Heart left ventricle (tissue), 16 donors: Measurements from ENCODE around the gene ICA1. TPM values are rescaled to one million over a fixed set of nuclear protein-coding genes. Genes with fewer than 3 reads are reported as not detected.

ENCODE experiments used
- ATAC-seq, 4 donors: fragments of 200-7000 bp; cut with Tn5 transposase; one replicate each; pipeline ENCODE4 v1.9.1; 2020 to 2022; ENCODE audit warnings: moderate library complexity in 4 of 4, mild to moderate bottlenecking in 3 of 4, moderate number of reproducible peaks in 1 of 4
- DNase-seq, 5 donors: peaks; one replicate each; pipeline ENCODE4 v3.0.0-alpha.2; 2020
- H3K27ac ChIP-seq, 12 donors: fragments of 200-600 bp; sonication (generic) in 4 of 12; one replicate each; pipeline versions ENCODE4 v1.5.0 to v1.8.0; 2016 to 2022; ENCODE audit warnings: mild to moderate bottlenecking in 2 of 12
- H3K27me3 ChIP-seq, 9 donors: fragments of 200-600 bp; sonication (generic) in 2 of 9; one replicate each; pipeline versions ENCODE4 v1.5.1 to v1.8.0; 2016 to 2022; ENCODE audit warnings: mild to moderate bottlenecking in 3 of 9
- H3K36me3 ChIP-seq, 9 donors: fragments of 200-600 bp; sonication (generic) in 2 of 9; one replicate each; pipeline versions ENCODE4 v1.5.0 to v1.8.0; 2018 to 2022; ENCODE audit warnings: mild to moderate bottlenecking in 2 of 9
- H3K4me1 ChIP-seq, 12 donors: fragments of 200-600 bp; sonication (generic) in 4 of 12; one replicate each; pipeline versions ENCODE4 v1.5.0 to v1.8.0; 2016 to 2022; ENCODE audit warnings: mild to moderate bottlenecking in 3 of 12
- H3K4me3 ChIP-seq, 12 donors: fragments of 200-600 bp; sonication (generic) in 4 of 12; one replicate each; pipeline versions ENCODE4 v1.5.0 to v1.8.0; 2017 to 2022; ENCODE audit warnings: mild to moderate bottlenecking in 9 of 12, moderate library complexity in 4 of 12
- H3K9me3 ChIP-seq, 12 donors: fragments of 200-600 bp; sonication (generic) in 4 of 12; one replicate each; pipeline versions ENCODE4 v1.5.0 to v1.8.0; 2016 to 2022; ENCODE audit warnings: mild to moderate bottlenecking in 1 of 12
- CTCF ChIP-seq, 12 donors: fragments of 200-600 bp; sonication (generic) in 4 of 12; IDR thresholded peaks; one replicate each; pipeline versions ENCODE4 v1.5.0 to v1.8.0; 2018 to 2022; ENCODE audit warnings: antibody characterized with exemption in 12 of 12, mild to moderate bottlenecking in 5 of 12
- POLR2A ChIP-seq, 2 donors: fragments of 450-650 bp; IDR thresholded peaks; one replicate each; pipeline ENCODE4 v1.6.1; 2017; ENCODE audit warnings: antibody characterized with exemption in 2 of 2, mild to moderate bottlenecking in 2 of 2, moderate library complexity in 2 of 2
- WGBS, 4 donors: extraction: QIAGEN DNeasy Blood & Tissue Kit in 2 of 4; methylation state at CpG; one replicate each; pipeline versions ENCODE4 v1.1.5 to v1.1.7; 2013 to 2018; 5-methylcytosine and 5-hydroxymethylcytosine counted together
- intact Hi-C, 10 donors: fragments of 100-400 bp; cut with DNase I; formaldehyde crosslinking; loops; one replicate each; pipeline versions ENCODE4 v1.11.1 to v1.14.2; 2022
- long read RNA-seq, 3 donors: library from polyadenylated mRNA; unstranded; transcript quantifications; one replicate each; pipeline ENCODE4 v2.0.0, GENCODE V29; 2020 to 2021
- polyA plus RNA-seq, 2 donors: library from polyadenylated mRNA; stranded (reverse); fragments of 200-250 nt; gene quantifications; one replicate each; pipeline ENCODE4 v1.2.3, GENCODE V29; 2013
- total RNA-seq, 9 donors: library from RNA; depleted of rRNA in 2 of 9; stranded (reverse); fragments of >200 nt in 2 of 9; fragmentation: NEBNext Ultra II Directional in 3 of 9; extraction: Animal tissue kit (Norgen Biotek cat#: 25700) in 3 of 9; gene quantifications; one replicate each; pipeline versions ENCODE4 v1.1.0 to v1.2.4, GENCODE V29; 2016 to 2023
- donor health status: ischemic (EF 13 %, LVEDD 7.1; RV severe dilation, severe dysfunction).
- donor health status: healthy with polysubstance abuse.
- donor health status: DM: no; HTN: yes; CAD: no.
- donor health status: DM: no; HTN: no; CAD: no.
- donor health status: ischemic (EF 25% LVEDD 6.9; RV normal size, moderate dysfunction).
- donor health status: ischemic (EF 25% LVEDD 5.7; RV mildly dilated, moderate dysfunction).
- donor health status: healthy.
- donor health status: DM: yes; HTN: yes; CAD: no.
- donor health status: ischemic (EF 35%, LVEDD 5.7; RV mildly dilated, moderate dysfunction).
- donor health status: nonischemic (EF 11% LVEDD 7.7; RV severe dilation, severe dysfunction).
- donor health status: DM: yes; HTN: yes; CAD: no.
- donor health status: PGD.
- donor health status: ischemic (EF 29% LVEDD 5.4; RV normal size, mild dysfunction).
- donor health status: nonischemic (EF 23%, LVEDD 6.1; RV moderate dilation, normal function).

The ICA1 gene
- total RNA-seq (10 to 100 TPM; 37.5 to 74.4 (median 58.7) TPM), polyA plus RNA-seq (10 to 100 TPM; 23.8 to 28.8 TPM)
- long read RNA-seq, donor 1, transcript ICA1-206 (14 exons, 2,458 nt), result major isoform, 33 of 92 reads
- long read RNA-seq, donor 1, partial matches to known transcripts, result 25 of 92 reads
- long read RNA-seq, donor 1, other reads (novel, unspliced or antisense), result 28 of 92 reads
- long read RNA-seq, donor 2, transcript ICA1-207 (14 exons, 2,440 nt), result minor isoform, 25 of 319 reads
- long read RNA-seq, donor 2, transcript ICA1-206 (14 exons, 2,458 nt), result major isoform, 111 of 319 reads
- long read RNA-seq, donor 2, transcript ICA1-201 (14 exons, 2,309 nt), result minor isoform, 38 of 319 reads
- long read RNA-seq, donor 2, partial matches to known transcripts, result 70 of 319 reads
- long read RNA-seq, donor 2, other reads (novel, unspliced or antisense), result 73 of 319 reads
- long read RNA-seq, donor 3, transcript ICA1-206 (14 exons, 2,458 nt), result major isoform, 16 of 49 reads
- long read RNA-seq, donor 3, partial matches to known transcripts, result 11 of 49 reads
- long read RNA-seq, donor 3, other reads (novel, unspliced or antisense), result 19 of 49 reads

- peak; percentile 83 to 89 (median 85) for DNase-seq
- 1 to 3% (median 1%) methylated on average over 23 to 109 of the region's 109 CpGs for WGBS, 4 donors
- Histone ChIP-seq H3K36me3 (no peaks in the 10 kb centered on the region), H3K9me3 (no peaks in the 10 kb centered on the region), H3K27me3 (peaks cover 0 to 14% (median 0%) of the 10 kb centered on the region in 9 donors), H3K4me1 (peaks cover 0 to 23% (median 4%) of the 10 kb centered on the region in 12 donors), H3K4me3 (peak within 1 kb of the TSS; percentile 72 to 99 (median 86)), H3K27ac (peak within 1 kb of the TSS; percentile 87 to 99 (median 96))
- TF ChIP-seq CTCF (IDR thresholded peaks at IDR 0.05), result peak in 3 of 12 donors; percentile 5 to 21 (median 13)
- peak in 1 of 2 donors; percentile 76 for TF ChIP-seq POLR2A (IDR thresholded peaks at IDR 0.05)
- intact Hi-C loops, result loop anchor here in 1 of 10 donors (1.0 kb wide), 1 partner anchor 22 kb away; no protein-coding TSS in a partner anchor
- ATAC-seq, result peak; percentile 63 to 94 (median 90)
Observed at GRCh38 chr7:8261711-8262695, at the start of gene ICA1. Gene ICA1, minus strand, starts transcription at chr7:8262167. Its CDS starts 26,241 bp downstream, at chr7:8235926.

GRCh38 chr7:8310876-8311275, 48.9 kb upstream of the ICA1 start:
- no peak for TF ChIP-seq POLR2A (IDR thresholded peaks at IDR 0.05)
- no peak for TF ChIP-seq CTCF (IDR thresholded peaks at IDR 0.05)
- DNase-seq, result no peak
- H3K27me3 ChIP-seq, result no peaks in the 10 kb centered on the region
- H3K9me3 ChIP-seq, result peaks cover 0 to 27% (median 9%) of the 10 kb centered on the region in 12 donors
- 77 to 87% (median 82%) methylated on average over 1 of the region's 1 CpG for WGBS, 4 donors
- H3K4me1 ChIP-seq, result no peaks in the 10 kb centered on the region
- no peaks in the 10 kb centered on the region for H3K36me3 ChIP-seq
- no peak for ATAC-seq
- intact Hi-C loops, result no loop called here
- no peak overlapping the region for H3K27ac ChIP-seq
- no peak overlapping the region for H3K4me3 ChIP-seq

- ATAC-seq, result no peak
- 80 to 93% (median 89%) methylated on average over 10 of the region's 10 CpGs for WGBS, 4 donors
- no peak overlapping the region for H3K27ac ChIP-seq
- H3K27me3 ChIP-seq, result no peaks in the 10 kb centered on the region
- intact Hi-C loops, result no loop called here
- peaks cover 0 to 5% (median 0%) of the 10 kb centered on the region in 12 donors for H3K9me3 ChIP-seq
- no peak for DNase-seq
- no peak overlapping the region for H3K4me3 ChIP-seq
- no peak for TF ChIP-seq POLR2A (IDR thresholded peaks at IDR 0.05)
- TF ChIP-seq CTCF (IDR thresholded peaks at IDR 0.05), result no peak
- no peaks in the 10 kb centered on the region for H3K4me1 ChIP-seq
- H3K36me3 ChIP-seq, result no peaks in the 10 kb centered on the region
Observed at GRCh38 chr7:8305625-8306388, 43.8 kb upstream of the ICA1 start.
